T-helper 2 cell treated with Interferon-gamma antibody and Interleukin-4, amounts not matched to agents 100 ng/mL and 5 ng/mL, for 36 hours (primary cell): ENCODE data around the gene ADM2. TPM values are rescaled to one million over a fixed set of nuclear protein-coding genes. Genes with fewer than 3 reads are reported as not detected.
"Not testable (repeated sequence)": the region's sequence is repeated elsewhere in the genome, so short reads cannot be mapped to it uniquely, and the experiment has no call there.

Source experiments
- intact Hi-C: fragments of 100-400 bp; cut with micrococcal nuclease; formaldehyde crosslinking; loops from one replicate; pipeline ENCODE4 v1.15.1; 2023
- total RNA-seq: library from RNA; stranded (reverse); gene quantifications from 2 replicates; pipeline ENCODE4 v1.2.3, GENCODE V29; 2022

Gene ADM2, protein sequence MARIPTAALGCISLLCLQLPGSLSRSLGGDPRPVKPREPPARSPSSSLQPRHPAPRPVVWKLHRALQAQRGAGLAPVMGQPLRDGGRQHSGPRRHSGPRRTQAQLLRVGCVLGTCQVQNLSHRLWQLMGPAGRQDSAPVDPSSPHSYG
- total RNA-seq, result 2.1 and 2.5 TPM in 2 replicates

DNA sequence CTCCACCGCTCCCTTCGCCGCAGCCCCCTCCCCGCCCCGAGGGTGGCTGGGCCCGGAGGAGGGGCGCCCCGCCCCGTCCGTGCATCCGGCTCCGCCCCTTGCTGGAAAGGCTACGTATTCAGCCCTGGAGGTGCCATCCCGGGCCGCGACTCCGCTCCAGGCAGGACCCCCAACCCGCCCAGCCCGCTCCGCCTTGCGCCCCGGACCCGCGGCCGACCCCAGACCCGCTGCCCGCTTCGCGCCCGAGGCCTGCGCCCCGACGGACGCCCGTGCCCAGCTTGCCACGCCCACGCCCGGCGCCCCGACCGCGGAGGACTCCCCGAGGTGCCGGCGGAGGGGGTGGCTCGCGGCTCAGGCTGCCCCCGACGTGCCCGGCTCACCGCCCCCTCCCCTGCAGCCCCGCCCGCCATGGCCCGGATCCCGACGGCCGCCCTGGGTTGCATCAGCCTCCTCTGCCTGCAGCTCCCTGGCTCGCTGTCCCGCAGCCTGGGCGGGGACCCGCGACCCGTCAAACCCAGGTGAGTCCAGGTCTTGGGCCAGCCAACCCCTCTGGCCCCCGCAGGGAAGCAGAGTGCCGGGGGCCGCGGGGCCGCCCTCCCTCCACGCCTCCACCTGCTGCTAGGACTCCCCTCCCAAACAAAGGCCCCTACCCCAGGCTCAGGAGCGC is at the start of gene ADM2:
Gene ADM2, plus strand, starts transcription at position 104 of the 667 bp plus-strand sequence. Its CDS starts 305 bp downstream, at position 409.
- intact Hi-C loops, result no loop called here

DNA sequence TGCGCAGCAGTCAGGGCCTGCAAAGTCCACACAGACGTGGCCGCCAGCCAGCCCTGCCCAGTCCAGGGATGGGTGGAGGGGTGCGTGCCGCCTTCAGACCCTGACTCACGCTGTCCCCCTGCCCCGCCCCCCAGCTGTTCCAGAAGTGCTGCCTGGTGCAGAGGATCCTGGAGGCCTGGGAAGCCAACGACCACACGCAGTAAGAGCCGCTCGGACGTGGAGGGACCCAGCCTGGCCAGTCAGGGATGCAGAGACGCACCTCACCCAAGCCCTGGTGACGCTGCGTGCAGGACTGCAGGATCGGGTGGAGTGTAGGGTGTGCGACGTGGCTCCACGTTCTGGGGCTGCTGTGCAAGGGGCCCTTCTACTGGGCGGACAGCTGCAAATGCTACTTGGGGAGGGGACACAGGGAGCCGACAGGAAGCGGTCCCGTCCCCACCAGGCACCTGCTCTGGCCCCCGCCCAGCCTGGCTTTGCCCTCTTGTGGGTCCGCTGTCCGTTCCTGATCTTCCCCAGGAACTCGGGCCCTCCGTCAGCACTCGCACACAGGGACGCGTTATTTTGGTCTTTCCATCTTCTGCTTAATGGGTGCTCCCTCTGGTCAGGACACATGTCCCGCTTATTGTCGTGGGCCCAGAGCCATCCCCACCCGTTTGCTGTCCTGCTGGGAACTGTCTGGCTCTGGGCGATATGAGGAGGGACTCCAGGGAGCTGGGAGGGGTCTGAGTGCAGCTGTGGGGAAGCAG is 49.0 kb upstream of the ADM2 start:
- intact Hi-C loops, result no loop called here

DNA sequence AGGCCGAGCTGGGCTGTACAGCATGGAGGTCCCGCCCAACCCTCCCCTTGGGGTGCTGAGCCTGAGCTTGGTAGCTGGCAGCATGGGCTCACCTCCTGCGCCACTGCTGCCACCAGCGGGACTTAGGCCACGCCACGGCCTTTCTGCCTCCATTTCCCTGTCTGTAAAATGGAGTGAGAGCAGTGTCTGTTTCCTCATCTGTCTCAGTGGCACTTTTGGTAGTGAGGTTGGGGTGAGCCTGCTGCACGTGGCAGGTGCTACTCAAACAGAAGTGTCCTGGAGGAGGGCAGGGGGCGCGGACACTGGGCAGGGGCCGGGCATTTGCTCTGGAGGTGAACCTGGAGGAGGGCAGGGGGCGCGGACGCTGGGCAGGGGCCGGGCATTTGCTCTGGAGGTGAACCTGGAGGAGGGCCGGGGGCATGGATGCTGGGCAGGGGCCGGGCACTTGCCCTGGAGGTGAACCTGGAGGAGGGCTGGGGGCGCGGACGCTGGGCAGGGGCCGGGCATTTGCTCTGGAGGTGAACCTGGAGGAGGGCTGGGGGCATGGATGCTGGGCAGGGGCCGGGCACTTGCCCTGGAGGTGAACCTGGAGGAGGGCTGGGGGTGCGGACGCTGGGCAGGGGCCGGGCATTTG is 48.3 kb upstream of the ADM2 start:
- intact Hi-C loops, result not testable (repeated sequence)

DNA sequence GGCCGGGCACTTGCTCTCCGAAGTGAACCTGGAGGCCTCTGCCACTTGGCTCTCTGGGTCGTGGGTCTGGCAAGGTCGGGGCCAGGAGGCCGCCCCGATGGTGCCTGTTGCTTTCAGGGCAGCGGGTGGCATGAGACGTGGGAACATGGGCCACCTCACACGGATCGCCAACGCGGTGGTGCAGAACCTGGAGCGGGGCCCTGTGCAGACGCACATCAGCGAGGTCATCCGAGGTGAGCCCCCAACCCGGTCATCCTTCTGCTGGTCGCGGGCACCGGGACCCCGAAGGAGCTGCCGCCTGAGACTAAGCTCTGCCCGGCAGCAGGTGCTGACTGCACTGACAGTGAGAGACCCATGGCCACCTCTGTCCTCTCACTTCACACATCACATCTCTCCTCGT is 46.5 kb upstream of the ADM2 start:
- intact Hi-C loops, result no loop called here

DNA sequence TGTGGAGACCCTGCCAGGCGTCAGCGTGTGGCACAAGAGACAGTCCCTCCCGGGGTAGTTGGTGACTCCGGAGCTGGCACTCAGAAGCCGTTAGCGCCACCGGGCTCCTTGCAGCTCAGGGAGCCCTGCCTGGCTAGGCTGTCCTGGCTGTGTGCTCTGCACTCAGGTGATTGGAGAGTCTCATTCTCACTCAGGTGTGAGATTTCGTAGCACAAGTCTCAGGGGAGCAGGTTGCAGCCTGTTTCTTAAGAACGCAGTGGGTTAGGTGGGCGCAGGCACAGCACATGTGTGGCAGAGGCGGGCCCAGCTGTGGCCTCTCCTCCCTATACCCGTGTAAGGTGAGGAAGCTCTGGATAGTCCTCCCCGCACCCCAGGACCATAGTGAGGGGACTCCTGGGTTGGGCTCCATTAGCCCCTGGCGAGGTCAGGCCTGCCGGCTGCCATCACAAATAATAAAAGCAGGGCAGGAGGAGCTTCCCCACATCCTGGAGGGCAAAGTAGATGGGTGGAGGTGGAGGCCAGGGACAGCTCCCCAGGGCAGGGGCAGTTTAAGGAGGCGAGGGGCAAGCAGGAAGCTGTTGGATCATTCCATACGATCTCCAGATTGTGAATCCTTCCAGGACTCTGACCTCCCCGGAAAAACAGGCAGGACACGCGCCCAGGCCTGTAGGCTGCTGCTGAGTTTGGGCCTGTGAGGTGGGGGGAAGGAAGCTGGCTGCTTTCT is 45.9 kb upstream of the ADM2 start:
- intact Hi-C loops, result no loop called here

DNA sequence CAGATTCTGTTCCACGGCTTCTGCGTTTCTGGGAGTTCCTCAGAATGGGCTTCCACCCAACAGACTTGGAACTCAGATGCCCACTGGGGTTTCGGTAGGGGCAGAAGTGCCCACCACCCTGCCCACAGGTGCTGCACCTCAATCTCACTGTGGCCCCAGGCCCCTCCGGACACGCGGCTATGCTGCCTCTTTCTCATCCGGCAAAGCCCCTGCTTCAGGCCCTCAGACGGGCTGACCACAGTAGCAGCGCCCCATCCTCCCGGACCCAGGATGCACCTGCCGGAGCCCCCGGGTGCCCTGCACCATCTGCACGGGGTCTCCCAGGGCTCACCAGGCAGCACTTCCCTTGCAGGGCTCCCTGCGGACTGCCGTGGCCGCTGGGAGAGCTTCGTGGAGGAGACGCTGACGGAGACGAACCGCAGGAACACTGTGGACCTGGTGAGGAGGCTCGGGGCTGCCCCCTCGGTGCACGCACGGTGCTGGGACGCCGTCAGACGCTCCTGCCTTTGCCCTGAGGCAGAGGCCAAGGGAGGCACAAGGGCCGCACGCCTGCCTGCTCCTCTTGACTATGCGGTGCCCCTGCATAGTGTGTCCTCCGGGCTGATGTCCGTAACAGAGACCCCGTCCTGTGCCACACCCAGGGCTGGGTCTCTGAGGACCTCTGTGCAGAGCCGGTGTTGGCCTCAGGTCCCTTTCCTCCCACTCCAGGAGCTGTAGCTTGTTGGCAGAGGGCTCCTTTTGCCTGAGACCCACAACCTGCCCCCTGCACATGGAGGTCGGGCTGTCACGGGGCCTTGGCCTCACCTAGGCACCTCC is 45.1 kb upstream of the ADM2 start:
- intact Hi-C loops, result no loop called here

DNA sequence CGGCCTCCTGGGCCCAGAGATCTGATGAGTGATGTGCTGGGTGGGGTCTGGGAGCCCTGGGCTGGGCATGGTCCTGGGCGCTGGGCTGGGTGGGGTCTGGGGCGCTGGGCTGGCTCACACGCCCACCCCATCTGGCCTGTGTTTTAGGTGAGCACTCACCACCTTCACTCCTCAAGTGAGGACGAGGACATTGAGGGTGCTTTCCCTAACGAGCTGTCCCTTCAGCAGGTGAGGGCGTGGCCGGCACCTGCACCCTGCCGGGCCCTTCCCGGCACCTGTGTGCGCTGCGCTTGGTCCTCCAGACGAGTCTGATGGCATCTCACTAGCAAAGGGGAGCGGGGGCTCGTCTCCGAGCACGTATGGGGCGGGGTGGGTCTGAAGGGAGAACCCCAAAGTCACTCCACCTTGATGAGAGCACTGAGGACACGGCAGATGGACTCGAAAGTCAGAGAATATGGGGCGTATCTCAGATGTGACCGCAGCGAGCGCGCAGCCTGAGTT is 44.5 kb upstream of the ADM2 start:
- intact Hi-C loops, result no loop called here

DNA sequence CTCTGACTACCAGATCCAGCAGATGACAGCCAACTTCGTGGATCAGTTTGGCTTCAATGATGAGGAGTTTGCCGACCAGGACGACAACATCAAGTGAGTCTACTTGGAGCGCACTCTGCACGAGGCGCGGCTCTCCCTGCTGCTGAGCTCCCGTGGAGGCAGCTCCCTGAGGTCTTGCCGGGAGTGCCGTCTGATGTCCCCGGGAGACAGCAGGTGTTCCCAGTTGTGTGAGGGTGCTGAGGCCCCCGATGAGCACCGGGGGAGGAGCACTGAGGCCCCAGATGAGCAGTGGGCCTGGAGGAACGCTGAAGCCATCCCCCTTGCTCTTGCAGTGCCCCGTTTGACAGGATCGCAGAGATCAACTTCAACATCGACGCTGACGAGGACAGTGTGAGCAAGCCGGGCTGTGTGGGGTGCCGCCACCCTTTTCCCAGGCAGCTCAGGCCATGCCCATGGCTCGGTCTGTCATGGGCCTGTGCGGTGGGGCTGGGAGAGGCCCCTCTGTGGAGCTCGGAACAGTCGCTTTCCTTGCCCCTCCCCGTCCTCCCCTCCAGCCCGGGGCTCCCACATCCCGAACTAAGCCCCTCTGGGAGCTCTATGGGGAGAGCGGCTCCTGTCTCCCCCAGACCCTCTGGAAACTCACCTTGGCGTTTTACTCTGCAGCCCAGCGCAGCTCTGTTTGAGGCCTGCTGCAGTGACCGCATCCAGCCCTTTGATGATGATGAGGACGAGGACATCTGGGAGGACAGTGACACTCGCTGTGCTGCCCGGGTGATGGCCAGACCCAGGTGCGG is 43.6 kb upstream of the ADM2 start:
- intact Hi-C loops, result no loop called here

DNA sequence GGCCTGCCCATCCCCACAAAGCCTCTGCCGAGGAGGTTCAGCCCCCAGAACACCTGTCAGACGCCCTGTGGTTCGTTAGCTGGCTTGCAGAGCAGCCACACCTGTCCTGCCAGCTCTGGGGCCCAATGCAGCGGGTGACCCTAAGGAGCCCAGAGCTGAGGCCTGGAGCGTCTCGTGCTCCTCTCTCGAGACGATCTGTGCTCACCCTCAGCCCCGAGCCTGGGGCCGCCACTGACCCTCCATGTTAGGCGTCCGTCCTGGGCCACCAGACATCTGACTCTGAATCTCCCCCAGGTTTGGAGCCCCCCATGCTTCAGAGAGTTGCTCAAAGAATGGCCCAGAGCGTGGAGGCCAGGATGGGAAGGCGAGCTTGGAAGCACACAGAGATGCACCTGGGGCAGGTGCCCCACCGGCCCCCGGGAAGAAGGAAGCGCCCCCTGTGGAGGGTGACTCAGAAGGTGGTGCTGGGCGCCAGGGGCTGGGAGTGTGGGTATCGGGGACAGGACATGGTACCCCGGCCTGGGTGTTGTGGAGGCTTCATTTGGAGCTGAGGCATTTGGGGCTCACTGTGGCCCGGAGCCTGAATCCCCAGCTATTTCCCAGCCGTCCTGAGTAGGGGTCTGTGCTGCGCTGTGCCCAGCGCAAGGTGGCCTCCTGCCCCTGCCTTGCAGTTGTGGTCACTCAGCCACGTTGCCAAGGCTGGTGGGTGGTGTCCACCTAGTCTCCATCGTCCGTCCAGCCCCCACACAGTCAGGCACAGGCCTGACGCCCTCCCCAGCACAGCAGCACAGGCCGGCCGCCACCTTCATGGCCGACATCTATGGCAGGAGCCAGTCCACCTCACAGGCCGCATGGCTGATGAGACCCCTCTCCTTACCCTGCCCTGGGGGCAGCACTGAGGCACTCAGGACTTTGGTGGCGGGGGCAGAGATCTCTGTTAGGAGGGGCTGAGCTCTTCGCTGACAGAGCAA is 42.8 kb upstream of the ADM2 start:
- intact Hi-C loops, result no loop called here

DNA sequence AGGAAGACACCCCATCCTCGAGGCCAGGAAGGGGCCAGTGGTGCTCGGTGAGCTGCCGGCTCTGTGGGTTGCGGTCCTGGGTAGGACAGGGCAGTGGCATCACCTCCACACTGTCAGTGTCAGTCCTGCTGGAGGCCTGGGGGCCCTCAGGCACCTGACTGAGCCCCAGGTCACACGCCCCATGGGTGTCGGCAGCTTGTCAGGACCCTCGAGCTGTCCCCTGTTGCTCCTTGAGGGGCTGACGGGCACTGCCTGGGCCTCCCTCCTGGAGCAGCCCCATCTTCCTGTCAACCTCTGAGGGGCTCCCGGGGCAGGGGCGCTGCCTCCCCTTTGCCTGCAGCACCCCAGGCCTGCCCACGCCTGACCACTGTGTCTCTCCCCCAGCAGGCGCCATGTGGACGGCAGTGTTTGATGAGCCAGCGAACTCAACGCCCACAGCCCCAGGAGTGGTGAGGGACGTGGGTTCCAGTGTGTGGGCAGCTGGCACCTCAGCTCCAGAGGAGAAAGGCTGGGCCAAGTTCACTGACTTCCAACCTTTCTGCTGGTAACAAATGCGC is 42.0 kb upstream of the ADM2 start:
- intact Hi-C loops, result no loop called here

DNA sequence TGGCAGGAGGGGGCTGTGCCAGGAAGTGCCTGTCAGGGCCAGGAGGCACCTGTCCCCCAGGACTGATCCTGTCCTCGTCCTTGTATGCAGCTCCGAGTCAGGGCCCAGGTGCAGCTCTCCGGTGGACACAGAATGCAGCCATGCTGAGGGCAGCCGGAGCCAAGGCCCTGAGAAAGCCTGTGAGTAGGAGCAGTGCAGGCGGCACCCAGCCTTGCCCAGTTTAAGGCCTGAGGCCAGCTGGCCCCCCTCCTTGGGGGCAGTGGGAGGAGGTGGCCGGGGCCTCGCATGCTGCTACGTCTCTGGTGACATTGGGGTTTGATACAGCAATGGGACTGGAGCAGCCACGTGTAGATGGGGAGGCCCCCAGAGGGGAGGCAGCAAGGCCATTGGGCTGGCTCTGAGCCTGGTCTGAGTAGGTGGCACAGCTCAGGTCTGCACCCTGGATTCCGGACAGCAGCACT is 41.4 kb upstream of the ADM2 start:
- intact Hi-C loops, result no loop called here

DNA sequence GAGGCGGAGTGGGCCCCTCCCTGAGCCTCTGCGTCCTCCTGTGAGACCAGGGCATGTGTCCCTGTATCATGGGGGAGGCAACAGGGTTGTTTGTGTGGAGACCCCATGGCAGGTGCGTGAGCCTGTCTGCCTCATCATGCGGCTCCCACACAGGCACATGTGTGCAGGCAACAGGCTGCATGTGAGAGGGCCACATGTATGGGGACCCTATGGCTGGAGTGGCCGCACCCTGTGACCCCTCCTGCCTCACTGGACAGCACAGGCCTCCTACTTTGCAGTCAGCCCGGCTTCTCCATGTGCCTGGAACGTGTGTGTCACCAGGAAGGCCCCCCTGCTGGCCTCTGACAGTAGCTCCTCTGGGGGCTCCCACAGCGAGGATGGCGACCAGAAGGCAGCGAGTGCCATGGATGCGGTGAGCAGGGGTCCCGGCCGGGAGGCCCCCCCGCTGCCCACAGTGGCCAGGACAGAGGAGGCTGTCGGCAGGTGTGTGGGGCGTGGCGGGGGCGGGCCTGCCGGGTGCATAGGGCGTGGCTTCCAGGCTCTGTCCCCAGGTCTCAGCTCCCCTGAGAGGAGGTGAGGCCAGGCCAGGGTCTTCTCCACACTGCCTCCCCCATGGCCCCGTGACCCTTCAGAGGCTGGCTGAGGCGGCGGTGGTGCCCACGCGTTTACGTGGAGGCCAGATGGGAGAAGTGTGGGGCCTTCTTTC is 40.6 kb upstream of the ADM2 start:
- intact Hi-C loops, result no loop called here

DNA sequence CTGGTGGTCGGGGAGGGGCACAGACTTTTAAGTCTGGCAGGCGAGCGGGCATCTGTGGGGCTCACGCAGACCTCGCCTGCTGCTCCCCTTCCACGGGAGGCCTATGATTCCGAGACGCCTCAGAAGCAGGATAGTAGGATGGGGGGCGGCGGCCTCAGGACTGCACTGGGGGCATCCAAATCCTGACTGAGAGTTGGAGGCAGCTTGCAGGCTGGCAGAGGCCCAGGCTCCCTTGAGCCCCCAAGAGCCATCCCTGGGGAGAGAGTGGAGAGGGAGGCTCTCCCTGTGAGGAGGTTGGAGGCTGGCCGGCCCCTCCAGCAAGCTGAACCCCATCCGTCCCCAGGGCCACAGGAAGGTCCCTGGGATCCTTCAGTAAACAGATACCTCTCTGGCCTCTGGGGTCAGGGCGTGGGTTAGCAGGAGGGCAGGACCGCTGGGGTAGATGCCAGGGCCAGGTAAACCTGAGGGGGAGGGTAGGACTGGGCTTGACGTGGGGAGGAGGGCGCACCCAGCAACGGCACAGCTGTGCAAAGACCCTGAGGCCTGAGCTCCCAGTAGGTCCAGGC is 39.8 kb upstream of the ADM2 start:
- intact Hi-C loops, result no loop called here

DNA sequence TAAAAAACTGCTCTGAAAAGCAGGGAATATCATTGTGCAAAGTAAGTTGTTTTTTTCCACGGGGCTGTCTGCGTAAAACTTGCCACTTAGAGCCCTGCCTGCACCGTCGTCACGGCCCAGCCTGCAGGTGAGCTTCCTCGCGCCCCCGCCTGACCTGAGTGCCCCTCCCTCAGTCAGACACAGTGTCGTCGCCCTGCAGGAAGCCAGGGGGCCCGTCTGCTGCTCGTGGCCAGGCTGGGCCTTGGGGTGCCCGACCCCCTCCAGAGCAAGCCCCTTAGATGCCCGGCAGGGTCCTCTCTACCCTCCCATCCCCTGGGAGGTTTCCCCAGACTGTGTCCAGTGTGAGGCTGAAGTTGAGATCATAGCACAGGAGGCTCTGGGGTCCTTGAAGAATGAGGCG is 38.1 kb upstream of the ADM2 start:
- intact Hi-C loops, result no loop called here

DNA sequence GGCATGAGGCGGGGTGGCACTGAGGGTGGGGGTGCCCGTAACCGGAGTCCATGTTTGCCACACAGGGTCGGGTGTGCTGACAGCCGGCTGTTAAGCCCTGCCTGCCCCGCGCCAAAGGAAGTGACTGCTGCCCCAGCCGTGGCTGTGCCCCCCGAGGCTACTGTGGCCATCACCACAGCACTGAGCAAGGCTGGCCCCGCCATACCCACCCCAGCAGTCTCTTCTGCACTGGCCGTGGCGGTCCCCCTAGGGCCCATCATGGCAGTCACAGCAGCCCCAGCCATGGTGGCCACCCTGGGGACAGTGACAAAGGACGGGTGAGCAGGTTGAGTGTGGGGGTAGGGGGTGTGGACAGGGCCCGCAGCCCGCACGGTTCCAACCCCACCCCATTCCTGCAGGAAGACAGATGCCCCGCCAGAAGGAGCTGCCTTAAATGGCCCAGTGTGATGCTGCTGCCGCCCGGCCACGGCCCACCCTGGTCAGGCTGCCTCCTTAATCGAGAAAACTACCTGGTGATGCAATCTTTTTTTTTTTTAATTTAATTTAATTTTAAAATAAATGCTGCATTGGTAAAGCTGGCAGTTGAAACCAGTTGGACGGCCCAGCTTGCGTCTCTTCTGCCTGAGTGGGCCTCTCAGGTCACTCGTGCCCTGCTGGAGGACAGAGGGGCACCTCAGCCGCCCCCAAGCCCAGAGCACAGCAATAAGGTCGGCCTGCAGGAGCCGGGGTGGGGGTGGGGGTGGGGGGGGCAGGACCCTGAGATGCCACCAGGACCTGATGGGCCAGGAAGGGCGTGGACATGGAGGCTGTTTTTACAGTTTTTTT is 37.3 kb upstream of the ADM2 start:
- intact Hi-C loops, result no loop called here

DNA sequence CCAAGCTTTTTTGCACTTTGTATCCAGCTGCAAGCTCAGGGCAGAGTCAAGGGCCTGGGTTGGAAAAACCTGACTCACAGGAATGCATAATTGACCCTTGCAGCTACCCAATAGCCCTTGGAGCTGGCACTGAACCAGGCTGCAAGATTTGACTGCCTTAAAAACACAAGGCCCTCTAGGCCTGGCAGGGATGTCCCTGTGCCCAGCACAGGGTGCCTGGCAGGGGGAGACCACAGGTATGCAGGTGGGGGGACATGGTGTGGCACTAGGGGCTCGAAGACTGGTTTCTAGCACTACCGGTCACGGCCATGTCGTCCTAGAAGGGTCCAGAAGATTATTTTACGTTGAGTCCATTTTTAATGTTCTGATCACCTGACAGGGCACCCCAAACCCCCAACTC is 36.7 kb upstream of the ADM2 start:
- intact Hi-C loops, result no loop called here
